T-cell (primary cell): ENCODE data around the gene ITPR2. TPM values are rescaled to one million over a fixed set of nuclear protein-coding genes. Genes with fewer than 3 reads are reported as not detected.
"Not testable (repeated sequence)": the region's sequence is repeated elsewhere in the genome, so short reads cannot be mapped to it uniquely, and the experiment has no call there.

Experiments used
- ATAC-seq, 4 experiments: fragments of 200-7000 bp in 3 of 4; fragments of 150-1000 bp in 1 of 4; cut with Tn5 transposase; replicated peaks in 1 of 4; 1 replicate in 3 of 4; 2 replicates in 1 of 4; pipeline ENCODE4 v1.10.0; 2021; ENCODE audit warnings: moderate library complexity in 3 of 4, mild to moderate bottlenecking in 2 of 4, moderate number of reproducible peaks in 1 of 4
- CTCF ChIA-PET, 2 donors: fragments of 300-600 bp; sonication (Branson Sonifier 250); formaldehyde crosslinking; loops; one replicate each; lab custom pipeline; 2022; ENCODE audit warnings: antibody characterized with exemption in 2 of 2; lab: Charles Lee
- POLR2A ChIA-PET, 2 donors: fragments of 300-600 bp; sonication (Branson Sonifier 250); formaldehyde crosslinking; loops; one replicate each; lab custom pipeline; 2022; ENCODE audit warnings: antibody characterized with exemption in 2 of 2; lab: Charles Lee
- DNase-seq, 35 experiments: peaks; one replicate each; pipeline versions ENCODE4 v3.0.0 to v3.0.0-alpha.2; 2013 to 2023
- H3K27ac ChIP-seq: one replicate; pipeline ENCODE4 v1.5.1; 2013; ENCODE audit warnings: low read length
- H3K27me3 ChIP-seq, 2 experiments: replicated peaks in 1 of 2; 1 replicate in 1 of 2; 2 replicates in 1 of 2; pipeline versions ENCODE4 v1.6.1 to v1.7.0; 2013; ENCODE audit warnings: low read length in 1 of 2, mixed read lengths in 1 of 2; ENCODE audit not compliant: control insufficient read depth in 2 of 2, insufficient read depth in 2 of 2; ENCODE audit errors: extremely low read depth in 1 of 2
- H3K36me3 ChIP-seq, 2 donors: 1 replicate in 1 of 2; 2 replicates in 1 of 2; pipeline versions ENCODE4 v1.6.1 to v1.7.0; 2013; ENCODE audit warnings: low read length in 1 of 2; ENCODE audit not compliant: control insufficient read depth in 2 of 2, insufficient read depth in 1 of 2; ENCODE audit errors: extremely low read depth in 1 of 2
- H3K4me1 ChIP-seq, 2 experiments: 1 replicate in 1 of 2; 2 replicates in 1 of 2; pipeline versions ENCODE4 v1.6.1 to v1.7.0; 2013; ENCODE audit warnings: low read length in 2 of 2, mixed read lengths in 1 of 2; ENCODE audit not compliant: insufficient read depth in 2 of 2, control insufficient read depth in 1 of 2; ENCODE audit errors: extremely low read depth in 1 of 2
- H3K4me3 ChIP-seq, 2 donors: 1 replicate in 1 of 2; 2 replicates in 1 of 2; pipeline versions ENCODE4 v1.5.1 to v1.7.0; 2013; ENCODE audit warnings: mild to moderate bottlenecking in 2 of 2, low read length in 1 of 2, moderate library complexity in 1 of 2; ENCODE audit not compliant: control insufficient read depth in 1 of 2; ENCODE audit errors: extremely low read depth in 1 of 2
- H3K9me3 ChIP-seq: 2 replicates; pipeline ENCODE4 v1.7.0; 2013
- H3K27ac Mint-ChIP-seq, 2 donors: one replicate each; pipeline ENCODE4 v1.8.0; 2020 to 2021; ENCODE audit warnings: mild to moderate bottlenecking in 2 of 2, mixed read lengths in 2 of 2
- H3K27me3 Mint-ChIP-seq, 2 donors: one replicate each; pipeline ENCODE4 v1.8.0; 2021 to 2022; ENCODE audit warnings: mixed read lengths in 2 of 2
- H3K36me3 Mint-ChIP-seq: one replicate; pipeline ENCODE4 v1.8.0; 2021; ENCODE audit warnings: mixed read lengths
- H3K4me1 Mint-ChIP-seq, 3 donors: one replicate each; pipeline ENCODE4 v1.8.0; 2020 to 2022; ENCODE audit warnings: mixed read lengths in 3 of 3, mild to moderate bottlenecking in 1 of 3
- H3K4me3 Mint-ChIP-seq, 3 donors: one replicate each; pipeline ENCODE4 v1.8.0; 2020 to 2022; ENCODE audit warnings: mild to moderate bottlenecking in 3 of 3, mixed read lengths in 3 of 3, moderate library complexity in 3 of 3
- H3K9me3 Mint-ChIP-seq, 3 donors: one replicate each; pipeline ENCODE4 v1.8.0; 2020 to 2022; ENCODE audit warnings: mixed read lengths in 3 of 3
- WGBS: methylation state at CpG from one replicate; pipeline ENCODE4 v1.1.5; 2013; ENCODE audit warnings: missing lambda C conversion rate; ENCODE audit not compliant: insufficient coverage; 5-methylcytosine and 5-hydroxymethylcytosine counted together
- total RNA-seq, 35 experiments: library from RNA in 6 of 35; stranded (reverse) in 6 of 35; fragments of 120-200 nt in 1 of 35; gene quantifications; one replicate each; pipeline versions ENCODE4 v1.2.1 to v1.2.4 and lab custom pipeline; 2013 to 2026

ITPR2 gene
- total RNA-seq, 5 donors from 2014 or later (not counting 1 experiment from before 2014, with no cell fraction given) = 38.8 to 52.5 (median 44.5) TPM

DNA sequence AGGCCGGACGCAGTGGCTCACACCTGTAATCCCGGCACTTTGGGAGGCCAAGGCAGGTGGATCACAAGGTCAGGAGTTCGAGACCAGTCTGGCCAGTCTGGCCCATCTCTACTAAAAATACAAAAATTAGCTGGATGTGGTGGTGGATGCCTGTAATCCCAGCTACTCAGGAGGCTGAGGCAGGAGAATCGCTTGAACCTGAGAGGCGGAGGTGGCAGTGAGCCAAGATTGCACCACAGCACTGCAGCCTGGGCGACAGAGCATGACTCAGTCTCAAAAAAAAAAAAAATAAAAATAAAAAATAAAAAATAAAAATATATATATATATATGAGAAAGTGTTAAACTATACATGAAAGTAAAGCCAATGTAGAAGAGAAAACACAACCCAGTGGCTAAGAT is 228.2 kb downstream of the ITPR2 start:
- not testable (repeated sequence) for H3K9me3 ChIP-seq, DNase-seq, H3K27ac ChIP-seq, H3K9me3 Mint-ChIP-seq, ATAC-seq, H3K27me3 ChIP-seq, H3K4me3 ChIP-seq, H3K4me1 ChIP-seq, H3K27me3 Mint-ChIP-seq, H3K4me1 Mint-ChIP-seq, H3K4me3 Mint-ChIP-seq, H3K27ac Mint-ChIP-seq, H3K36me3 ChIP-seq
- ChIA-PET CTCF (interaction anchor here in 1 of 2 donors (0.7 kb wide), 1 partner anchor 168 kb away, joined by 3 read pairs; no protein-coding TSS in a partner anchor), POLR2A (interaction anchor here in 1 of 2 donors (0.7 kb wide), 1 partner anchor 11 kb away, joined by 3 read pairs; no protein-coding TSS in a partner anchor)
- peaks cover 54% of the 10 kb centered on the region for H3K36me3 Mint-ChIP-seq
- WGBS = no CpG with 5 or more reads among the region's 7 CpGs

DNA sequence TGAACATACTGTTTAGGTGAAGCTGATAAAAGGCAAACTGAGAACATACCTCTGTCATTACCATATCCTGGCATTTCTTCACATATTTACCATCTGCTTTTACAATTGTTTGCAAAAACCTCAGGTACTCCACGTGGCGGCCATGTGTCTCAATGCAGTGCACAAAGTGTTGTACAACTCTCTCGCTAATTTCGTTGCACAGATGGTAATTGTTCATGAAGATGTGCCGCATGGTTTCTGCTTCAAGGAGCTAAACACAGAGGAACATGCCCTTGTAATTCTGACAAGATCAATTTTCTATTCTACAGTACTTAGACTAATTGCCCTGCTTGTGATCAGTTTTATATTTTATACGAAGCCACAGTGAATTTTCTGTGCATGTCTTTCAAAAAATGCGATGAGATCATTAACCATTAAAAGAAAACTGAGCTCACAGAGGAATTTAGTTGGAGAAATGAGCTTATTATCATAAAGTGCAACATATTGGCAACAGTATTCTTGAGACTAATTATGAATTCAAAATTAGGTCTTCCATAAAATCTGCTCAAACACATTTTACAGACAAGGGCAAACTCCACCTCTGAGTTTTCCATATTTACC is 233.8 kb downstream of the ITPR2 start:
- DNase-seq (no peak), ATAC-seq (no peak)
- Mint-ChIP-seq H3K4me3 (no peak overlapping the region), H3K9me3 (no peaks in the 10 kb centered on the region), H3K36me3 (peaks cover 79% of the 10 kb centered on the region), H3K27me3 (no peaks in the 10 kb centered on the region), H3K27ac (no peak overlapping the region), H3K4me1 (no peaks in the 10 kb centered on the region)
- H3K36me3 ChIP-seq = peaks cover 0 to 28% of the 10 kb centered on the region in 2 donors
- no peaks in the 10 kb centered on the region for H3K4me1 ChIP-seq
- H3K27me3 ChIP-seq = no peaks in the 10 kb centered on the region
- WGBS = 100% methylated on average over 4 of the region's 7 CpGs
- ChIA-PET POLR2A (interaction anchor here in 1 of 2 donors (0.5 kb wide), 1 partner anchor 43 kb away, joined by 3 read pairs; no protein-coding TSS in a partner anchor), CTCF (no interaction called here)
- no peak overlapping the region for H3K4me3 ChIP-seq
- H3K27ac ChIP-seq = no peak overlapping the region
- no peaks in the 10 kb centered on the region for H3K9me3 ChIP-seq

DNA sequence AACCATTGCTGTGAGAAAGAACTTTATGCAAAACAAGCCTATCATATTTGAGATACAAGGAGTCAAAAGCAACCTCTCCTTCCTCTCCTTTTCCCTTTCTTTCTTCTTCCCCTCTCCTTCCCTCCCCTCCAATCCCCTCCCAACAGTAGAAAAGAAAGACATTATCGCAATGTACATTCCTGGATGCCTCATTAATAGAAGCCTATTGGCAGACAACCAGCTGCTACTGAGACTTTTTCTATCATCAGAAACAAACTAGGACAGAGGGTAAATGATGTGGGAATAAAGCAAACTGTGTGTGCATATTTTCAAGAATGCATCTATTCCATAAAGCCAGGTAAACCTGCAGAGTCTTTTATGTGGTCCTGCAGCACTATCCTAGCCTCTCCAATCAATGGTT is 237.2 kb downstream of the ITPR2 start:
- Histone ChIP-seq H3K36me3 (peaks cover 0 to 22% of the 10 kb centered on the region in 2 donors), H3K4me1 (no peaks in the 10 kb centered on the region), H3K27ac (no peak overlapping the region), H3K4me3 (no peak overlapping the region), H3K27me3 (no peaks in the 10 kb centered on the region), H3K9me3 (no peaks in the 10 kb centered on the region)
- no CpG with 5 or more reads among the region's 1 CpG for whole genome bisulfite sequencing
- ChIA-PET POLR2A (no interaction called here), CTCF (no interaction called here)
- ATAC-seq = no peak
- H3K4me1 Mint-ChIP-seq = no peaks in the 10 kb centered on the region
- no peaks in the 10 kb centered on the region for H3K9me3 Mint-ChIP-seq
- no peaks in the 10 kb centered on the region for H3K27me3 Mint-ChIP-seq
- no peak overlapping the region for H3K4me3 Mint-ChIP-seq
- peaks cover 81% of the 10 kb centered on the region for H3K36me3 Mint-ChIP-seq
- no peak overlapping the region for H3K27ac Mint-ChIP-seq
- no peak for DNase-seq

DNA sequence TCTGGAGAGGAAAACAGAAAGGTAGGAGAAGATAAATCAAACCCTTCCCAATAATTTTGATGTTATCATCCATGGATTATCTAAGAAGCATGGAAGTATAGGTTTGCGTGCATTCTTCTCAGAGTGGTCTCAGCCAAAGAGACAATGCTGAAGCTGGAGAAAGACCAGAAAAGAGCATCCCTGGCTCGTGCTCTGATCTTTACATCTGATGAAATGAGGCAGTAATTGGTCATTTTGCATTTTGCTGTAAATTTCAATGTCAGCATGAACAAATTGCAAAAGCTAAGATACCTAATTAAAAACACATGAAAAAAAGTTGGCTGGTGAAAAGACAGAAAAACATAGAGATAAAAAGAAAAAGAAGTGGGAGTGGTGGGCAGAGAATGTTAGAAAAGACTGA is 252.4 kb downstream of the ITPR2 start:
- ATAC-seq = no peak
- no peaks in the 10 kb centered on the region for H3K9me3 ChIP-seq
- H3K27me3 ChIP-seq = no peaks in the 10 kb centered on the region
- POLR2A ChIA-PET = no interaction called here
- peaks cover 0 to 7% of the 10 kb centered on the region in 2 experiments for H3K4me1 ChIP-seq
- H3K4me3 Mint-ChIP-seq = no peak overlapping the region
- H3K9me3 Mint-ChIP-seq = no peaks in the 10 kb centered on the region
- H3K36me3 Mint-ChIP-seq = peaks cover 54% of the 10 kb centered on the region
- WGBS = 80% methylated on average over 1 of the region's 2 CpGs
- H3K36me3 ChIP-seq = peaks cover 0 to 6% of the 10 kb centered on the region in 2 donors
- no peak overlapping the region for H3K27ac ChIP-seq
- no peak for DNase-seq
- no peak overlapping the region for H3K27ac Mint-ChIP-seq
- H3K27me3 Mint-ChIP-seq = no peaks in the 10 kb centered on the region
- no peak overlapping the region for H3K4me3 ChIP-seq
- peaks cover 12 to 20% (median 15%) of the 10 kb centered on the region in 3 donors for H3K4me1 Mint-ChIP-seq
- CTCF ChIA-PET = no interaction called here

DNA sequence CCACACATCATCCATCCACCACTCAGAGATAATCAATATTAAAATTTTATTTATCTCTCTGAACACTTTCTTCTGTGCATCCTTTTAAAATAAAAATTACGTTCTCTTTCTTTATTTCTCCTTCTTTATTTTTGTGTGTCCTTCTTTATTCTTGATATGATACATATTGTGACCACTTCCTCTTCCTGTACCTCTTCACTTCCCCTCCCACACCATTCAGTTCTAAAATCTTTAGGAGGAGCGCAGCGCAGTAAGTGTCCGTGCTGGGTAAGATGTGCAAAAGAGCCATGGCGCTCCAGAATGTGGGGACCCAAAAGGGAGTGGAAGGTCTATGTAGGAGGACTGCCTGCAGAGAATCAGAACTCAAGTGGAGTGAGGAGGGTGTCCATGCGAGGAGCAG is 256.7 kb downstream of the ITPR2 start:
- Mint-ChIP-seq H3K27me3 (no peaks in the 10 kb centered on the region), H3K27ac (no peak overlapping the region), H3K36me3 (peaks cover 68% of the 10 kb centered on the region), H3K9me3 (no peaks in the 10 kb centered on the region), H3K4me3 (peak overlapping the region in 1 of 3 donors; percentile 6), H3K4me1 (peaks cover 12 to 26% (median 15%) of the 10 kb centered on the region in 3 donors)
- CTCF ChIA-PET = no interaction called here
- Histone ChIP-seq H3K9me3 (no peaks in the 10 kb centered on the region), H3K36me3 (peaks cover 5 to 6% of the 10 kb centered on the region in 2 donors), H3K27me3 (no peaks in the 10 kb centered on the region), H3K4me1 (peaks cover 0 to 7% of the 10 kb centered on the region in 2 experiments), H3K27ac (no peak overlapping the region), H3K4me3 (no peak overlapping the region)
- no peak for DNase-seq
- 82% methylated on average over 1 of the region's 6 CpGs for WGBS
- POLR2A ChIA-PET = no interaction called here
- no peak for ATAC-seq

DNA sequence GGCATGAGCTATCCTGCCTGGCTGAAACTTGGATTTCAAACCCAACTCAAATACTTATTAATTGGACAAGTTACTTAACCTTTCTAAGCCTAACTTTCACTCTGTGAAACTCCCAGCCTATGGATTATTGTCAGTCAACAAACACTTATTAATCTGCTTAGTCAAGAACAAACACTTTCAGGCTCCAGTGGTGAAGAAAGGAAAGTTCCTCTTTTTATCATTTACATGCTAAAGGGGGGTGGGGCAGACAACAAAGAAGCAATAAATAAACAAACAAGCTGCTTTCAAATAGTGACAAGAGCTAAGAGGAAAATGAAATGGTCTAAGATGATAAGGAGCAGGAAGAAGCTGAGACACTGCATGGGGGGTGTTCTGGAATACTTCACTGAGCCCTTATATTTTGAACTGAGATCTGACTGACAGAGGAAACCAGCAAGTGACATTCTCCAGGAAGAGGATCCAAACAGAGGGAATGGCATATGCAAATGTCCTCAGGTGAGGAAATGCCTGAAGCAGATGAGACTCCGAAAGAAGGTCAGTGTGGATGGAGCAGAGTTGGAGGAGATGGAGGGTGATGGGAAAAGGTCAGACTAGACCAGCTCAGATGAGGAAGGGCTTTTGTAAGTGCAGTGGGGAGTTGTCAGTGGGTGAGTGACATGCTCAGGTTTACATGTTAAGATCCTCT is 259.6 kb downstream of the ITPR2 start:
- Mint-ChIP-seq H3K36me3 (peaks cover 55% of the 10 kb centered on the region), H3K9me3 (no peaks in the 10 kb centered on the region), H3K27me3 (no peaks in the 10 kb centered on the region), H3K4me3 (no peak overlapping the region), H3K27ac (no peak overlapping the region), H3K4me1 (peaks cover 12 to 26% (median 15%) of the 10 kb centered on the region in 3 donors)
- H3K27ac ChIP-seq = no peak overlapping the region
- ATAC-seq (no peak), DNase-seq (no peak)
- 100% methylated on average over 1 of the region's 1 CpG for WGBS
- peaks cover 4 to 5% of the 10 kb centered on the region in 2 donors for H3K36me3 ChIP-seq
- ChIA-PET POLR2A (no interaction called here), CTCF (no interaction called here)
- H3K4me3 ChIP-seq = no peak overlapping the region
- H3K9me3 ChIP-seq = no peaks in the 10 kb centered on the region
- no peaks in the 10 kb centered on the region for H3K27me3 ChIP-seq
- peaks cover 0 to 7% of the 10 kb centered on the region in 2 experiments for H3K4me1 ChIP-seq
